ENCODE results near the gene ASCL2.

DNA sequence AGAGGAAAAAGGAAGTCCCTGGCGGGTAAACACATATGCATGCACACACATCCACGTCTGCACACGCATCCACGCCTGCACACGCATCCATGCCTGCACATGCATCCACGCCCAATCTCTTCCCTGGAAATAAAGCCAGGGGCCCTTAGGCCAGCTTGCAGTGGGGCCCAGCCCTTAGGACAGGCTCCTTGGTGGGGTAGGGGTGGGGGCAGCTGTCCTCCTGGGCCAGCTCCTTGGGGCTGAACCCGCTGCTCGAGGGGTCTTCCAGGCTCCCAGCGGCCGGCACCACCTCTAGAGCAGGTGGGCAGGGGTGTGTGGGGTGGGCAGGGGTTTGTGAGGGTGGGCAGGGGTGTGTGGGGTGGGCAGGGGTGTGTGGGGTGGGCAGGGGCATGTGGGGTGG, 29.4 kb upstream of the ASCL2 start:
- TF ChIP-seq FOXM1 (IDR thresholded peaks at IDR 0.05; ENCODE audit: borderline replicate concordance) (no peak), FOXA1 (IDR thresholded peaks at IDR 0.05) (no peak), BHLHE40 (IDR thresholded peaks at IDR 0.05; ENCODE audit: borderline replicate concordance) (no peak), L3MBTL2 (conservative IDR thresholded peaks at IDR 0.05) (no peak), SP1 (IDR thresholded peaks at IDR 0.05) (no peak), CTBP1 (IDR thresholded peaks at IDR 0.05; ENCODE audit: borderline replicate concordance) (no peak), ZNF384 (IDR thresholded peaks at IDR 0.05) (no peak)
